GM12892 (cell line): ENCODE results near the gene C1orf159.
A peak's percentile ranks its signal among the peaks of the same experiment; 100 is the strongest.

Experiments used
- DNase-seq: peaks from one replicate; pipeline ENCODE4 v3.0.0; 2011; ENCODE audit not compliant: insufficient read length
- FAIRE-seq: peaks from 2 replicates; lab custom pipeline; 2011; peaks lifted over from hg19 to GRCh38; lab: Jason Lieb, UNC
- POLR2A ChIP-seq: IDR thresholded peaks from 2 replicates; pipeline ENCODE4 v1.6.1; 2011; ENCODE audit warnings: low read depth, low read length, control low read depth
- POLR2AphosphoS5 ChIP-seq: IDR thresholded peaks from 2 replicates; pipeline ENCODE4 v1.6.1; 2011; ENCODE audit warnings: low read depth, low read length, control low read depth
- TAF1 ChIP-seq: IDR thresholded peaks from 2 replicates; pipeline ENCODE4 v1.6.1; 2011; ENCODE audit warnings: low read depth, mild to moderate bottlenecking, control low read depth, low read length, borderline replicate concordance

C1orf159 gene

GRCh38 chr1:1085911-1086841 lies 29.7 kb downstream of the C1orf159 start:
- TF ChIP-seq TAF1 (no peak), POLR2AphosphoS5 (no peak), POLR2A (no peak)
- DNase-seq: no peak
- no peak for FAIRE-seq

GRCh38 chr1:1085171-1085841 lies 30.6 kb downstream of the C1orf159 start:
- no peak for DNase-seq
- TF ChIP-seq POLR2A (no peak), POLR2AphosphoS5 (no peak), TAF1 (no peak)
- no peak for FAIRE-seq

- no peak for DNase-seq
- no peak for FAIRE-seq
- no peak for TF ChIP-seq TAF1
- TF ChIP-seq POLR2A: no peak
- no peak for TF ChIP-seq POLR2AphosphoS5
Observed at GRCh38 chr1:1084372-1085170, 31.3 kb downstream of the C1orf159 start.

- peak; percentile 28 for DNase-seq
- FAIRE-seq: no peak
Observed at GRCh38 chr1:1083416-1084371, 32.2 kb downstream of the C1orf159 start.

GRCh38 chr1:1082776-1083415 lies 33.0 kb downstream of the C1orf159 start:
- no peak for DNase-seq
- no peak for FAIRE-seq
- no peak for TF ChIP-seq TAF1
- no peak for TF ChIP-seq POLR2A
- no peak for TF ChIP-seq POLR2AphosphoS5

More at GRCh38 chr1:1083416-1084371, 32.2 kb downstream of the C1orf159 start:
- TF ChIP-seq POLR2A (no peak), TAF1 (no peak), POLR2AphosphoS5 (no peak)

GRCh38 chr1:1082239-1082775 lies 33.6 kb downstream of the C1orf159 start:
- FAIRE-seq: no peak
- peak; percentile 9 for DNase-seq
- TF ChIP-seq POLR2A (no peak), TAF1 (no peak)

GRCh38 chr1:1081311-1082238 lies 34.3 kb downstream of the C1orf159 start:
- no peak for FAIRE-seq
- TF ChIP-seq POLR2A: no peak
- TF ChIP-seq POLR2AphosphoS5: no peak
- TF ChIP-seq TAF1: no peak
- peak; percentile 20 for DNase-seq

GRCh38 chr1:1080951-1081310 lies 35.0 kb downstream of the C1orf159 start:
- TF ChIP-seq POLR2AphosphoS5 (no peak), POLR2A (no peak), TAF1 (no peak)
- FAIRE-seq: no peak

GRCh38 chr1:1080122-1080757 lies 35.6 kb downstream of the C1orf159 start:
- no peak for TF ChIP-seq POLR2AphosphoS5
- no peak for TF ChIP-seq TAF1
- TF ChIP-seq POLR2A: no peak
- DNase-seq (peak; percentile 71), FAIRE-seq (no peak)

More at GRCh38 chr1:1080951-1081310, 35.0 kb downstream of the C1orf159 start:
- no peak for DNase-seq
